BE2C (cell line): ENCODE results near the gene RTTN.

Source experiments
- DNase-seq: peaks from one replicate; pipeline ENCODE4 v3.0.0-alpha.2; 2020
- H3K27me3 ChIP-seq: fragments of 250-450 bp; sonication (Bioruptor Pico); 2 replicates; pipeline ENCODE4 v1.5.1; 2020; ENCODE audit warnings: mild to moderate bottlenecking
- H3K36me3 ChIP-seq: fragments of 250-450 bp; sonication (Bioruptor Pico); 2 replicates; pipeline ENCODE4 v1.5.1; 2020; ENCODE audit warnings: mild to moderate bottlenecking
- H3K4me1 ChIP-seq: fragments of 250-450 bp; sonication (Bioruptor Pico); 2 replicates; pipeline ENCODE4 v1.5.1; 2020
- H3K4me3 ChIP-seq: 2 replicates; pipeline ENCODE4 v1.5.1; 2011; ENCODE audit warnings: low read depth, low read length
- H3K9me3 ChIP-seq: fragments of 250-450 bp; sonication (Bioruptor Pico); 2 replicates; pipeline ENCODE4 v1.5.1; 2020
- CTCF ChIP-seq: IDR thresholded peaks from 2 replicates; pipeline ENCODE4 v1.5.1; 2012; ENCODE audit warnings: mild to moderate bottlenecking, low read depth, low read length

The RTTN gene

GRCh38 chr18:69996417-69996816 is 209.1 kb downstream of the RTTN start:
- Histone ChIP-seq H3K36me3 (no peaks in the 10 kb centered on the region), H3K27me3 (no peaks in the 10 kb centered on the region), H3K4me3 (no peak overlapping the region), H3K4me1 (no peaks in the 10 kb centered on the region; the same call in 1 of the 2 replicates), H3K9me3 (no peaks in the 10 kb centered on the region)
- no peak for DNase-seq
- no peak for TF ChIP-seq CTCF

- no peak for DNase-seq
- H3K36me3 ChIP-seq = no peaks in the 10 kb centered on the region
- H3K4me3 ChIP-seq = no peak overlapping the region
- H3K9me3 ChIP-seq = no peaks in the 10 kb centered on the region
- H3K4me1 ChIP-seq = no peaks in the 10 kb centered on the region; the same call in 1 of the 2 replicates
- no peaks in the 10 kb centered on the region for H3K27me3 ChIP-seq
- TF ChIP-seq CTCF = no peak
Measured at GRCh38 chr18:69995774-69996173, 209.7 kb downstream of the RTTN start.

- DNase-seq = no peak
- H3K4me3 ChIP-seq = no peak overlapping the region
- no peaks in the 10 kb centered on the region for H3K27me3 ChIP-seq
- no peaks in the 10 kb centered on the region for H3K4me1 ChIP-seq
- H3K9me3 ChIP-seq = no peaks in the 10 kb centered on the region
- H3K36me3 ChIP-seq = no peaks in the 10 kb centered on the region
- TF ChIP-seq CTCF = no peak
Measured at GRCh38 chr18:69992776-69993175, 212.7 kb downstream of the RTTN start.

GRCh38 chr18:69987870-69988269 is 217.6 kb downstream of the RTTN start:
- no peaks in the 10 kb centered on the region for H3K36me3 ChIP-seq

GRCh38 chr18:69985239-69985638 is 220.2 kb downstream of the RTTN start:
- no peak overlapping the region for H3K4me3 ChIP-seq
- no peaks in the 10 kb centered on the region for H3K27me3 ChIP-seq
- H3K4me1 ChIP-seq = no peaks in the 10 kb centered on the region; the same call in 1 of the 2 replicates
- no peak for TF ChIP-seq CTCF
- no peaks in the 10 kb centered on the region for H3K9me3 ChIP-seq
- DNase-seq = no peak
- H3K36me3 ChIP-seq = no peaks in the 10 kb centered on the region

More at GRCh38 chr18:69987870-69988269, 217.6 kb downstream of the RTTN start:
- H3K4me1 ChIP-seq = no peaks in the 10 kb centered on the region
- DNase-seq = no peak
- H3K27me3 ChIP-seq = no peaks in the 10 kb centered on the region
- no peaks in the 10 kb centered on the region for H3K9me3 ChIP-seq
- no peak overlapping the region for H3K4me3 ChIP-seq
- TF ChIP-seq CTCF = no peak

- no peaks in the 10 kb centered on the region for H3K36me3 ChIP-seq
- DNase-seq = no peak
- no peaks in the 10 kb centered on the region; the same call in 1 of the 2 replicates for H3K4me1 ChIP-seq
- H3K27me3 ChIP-seq = no peaks in the 10 kb centered on the region
- no peak for TF ChIP-seq CTCF
- H3K9me3 ChIP-seq = no peaks in the 10 kb centered on the region
- H3K4me3 ChIP-seq = no peak overlapping the region
Measured at GRCh38 chr18:69982417-69982816, 223.1 kb downstream of the RTTN start.
